CD4-positive, alpha-beta T cell treated with Interferon gamma for 1 hour (primary cell): ENCODE measurements around the gene ARMCX1.
"Not testable (repeated sequence)": the region's sequence is repeated elsewhere in the genome, so short reads cannot be mapped to it uniquely, and the experiment has no call there.

Source experiments
- DNase-seq: peaks from one replicate; pipeline ENCODE4 v3.0.0-alpha.2; 2020

Gene ARMCX1

GRCh38 chrX:101550362-101550750 lies at the start of gene ARMCX1:
TSS of gene ARMCX1 (plus strand) at chrX:101550547. CDS start at chrX:101552931, 2,384 bp downstream.
- DNase-seq = peak; percentile 44

- DNase-seq = not testable (repeated sequence)
Measured at GRCh38 chrX:101502929-101503328, 47.4 kb upstream of the ARMCX1 start.

- DNase-seq = no peak
Measured at GRCh38 chrX:101507372-101507771, 43.0 kb upstream of the ARMCX1 start.

- DNase-seq = no peak
Measured at GRCh38 chrX:101507986-101508385, 42.4 kb upstream of the ARMCX1 start.

GRCh38 chrX:101530944-101531343 lies 19.4 kb upstream of the ARMCX1 start:
- DNase-seq = no peak

GRCh38 chrX:101539116-101539515 lies 11.2 kb upstream of the ARMCX1 start:
- DNase-seq = no peak

GRCh38 chrX:101550751-101551379 lies 518 bp downstream of the ARMCX1 start:
- DNase-seq = no peak

GRCh38 chrX:101551380-101551767 lies 1.0 kb downstream of the ARMCX1 start:
- no peak for DNase-seq

GRCh38 chrX:101552714-101553113 lies 2.4 kb downstream of the ARMCX1 start:
- DNase-seq = no peak

GRCh38 chrX:101564651-101565050 lies 14.3 kb downstream of the ARMCX1 start:
- no peak for DNase-seq

GRCh38 chrX:101595739-101596419 lies 45.5 kb downstream of the ARMCX1 start:
- no peak for DNase-seq

- DNase-seq = not testable (repeated sequence)
Measured at GRCh38 chrX:101599592-101599991, 49.2 kb downstream of the ARMCX1 start.

GRCh38 chrX:101602077-101602476 lies 51.7 kb downstream of the ARMCX1 start:
- no peak for DNase-seq
